ENCODE data around the gene SYT5. TPM values are rescaled to one million over a fixed set of nuclear protein-coding genes. Genes with fewer than 3 reads are reported as not detected.

Gene SYT5
- total RNA-seq: not detected

DNA sequence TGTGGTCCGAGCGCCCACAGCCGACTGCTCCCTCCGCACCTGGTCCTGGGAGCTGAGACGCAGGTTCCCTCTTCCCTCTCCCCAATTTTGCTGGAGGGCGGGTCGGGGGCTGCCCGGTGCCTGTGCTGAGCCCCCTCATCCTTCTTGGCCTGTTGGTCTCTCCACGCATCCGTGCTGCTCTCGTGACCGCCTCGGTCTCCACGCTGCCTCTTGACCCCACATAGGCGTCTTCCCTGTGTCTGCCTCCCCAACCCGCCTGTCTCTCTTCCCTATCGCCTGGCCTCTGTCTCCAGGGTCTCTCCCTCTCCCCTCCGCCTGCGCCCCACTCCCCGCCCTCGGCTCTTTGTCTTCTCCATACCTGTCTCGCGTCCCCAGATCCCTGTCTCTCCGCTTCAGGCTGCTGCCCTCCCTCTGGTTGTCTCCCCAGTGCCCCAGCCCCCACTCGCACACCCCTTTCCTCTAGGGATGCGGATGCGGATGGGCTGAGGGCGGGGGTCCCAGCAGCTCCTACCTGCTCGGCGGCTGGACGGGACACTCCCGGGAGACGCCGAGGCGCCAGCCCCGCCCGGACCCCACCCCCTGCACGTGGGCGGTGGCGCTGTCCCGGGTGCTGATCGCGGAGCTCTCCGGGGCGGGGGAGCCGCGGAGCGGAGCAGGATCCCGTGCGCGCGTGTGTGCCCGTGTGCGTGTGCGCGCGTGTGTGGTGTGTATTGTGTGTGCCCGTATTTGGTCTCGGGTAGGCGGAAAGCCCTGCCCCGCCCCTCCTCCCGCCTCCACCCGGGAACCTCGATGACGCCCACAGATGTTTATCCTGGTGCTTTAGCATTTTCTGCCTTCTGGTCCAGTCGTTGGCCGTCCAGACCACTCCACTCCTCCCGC lies at the start of gene SYT5:
Gene SYT5 (minus strand): TSS at position 684 of the 879 bp plus-strand sequence. CDS start 1,248 bp downstream, outside the sequence.
- H3K27me3 ChIP-seq: peaks cover 52% of the 10 kb centered on the region
- H3K9me3 ChIP-seq: no peaks in the 10 kb centered on the region
- 2% methylated on average over 37 to 44 of the region's 68 CpGs for WGBS, 2 donors
- H3K4me3 ChIP-seq (replicated peaks in 1 of 3): no peak within 1 kb of the TSS
- no peak within 1 kb of the TSS for H3K27ac ChIP-seq
- TF ChIP-seq, protein P1, sequence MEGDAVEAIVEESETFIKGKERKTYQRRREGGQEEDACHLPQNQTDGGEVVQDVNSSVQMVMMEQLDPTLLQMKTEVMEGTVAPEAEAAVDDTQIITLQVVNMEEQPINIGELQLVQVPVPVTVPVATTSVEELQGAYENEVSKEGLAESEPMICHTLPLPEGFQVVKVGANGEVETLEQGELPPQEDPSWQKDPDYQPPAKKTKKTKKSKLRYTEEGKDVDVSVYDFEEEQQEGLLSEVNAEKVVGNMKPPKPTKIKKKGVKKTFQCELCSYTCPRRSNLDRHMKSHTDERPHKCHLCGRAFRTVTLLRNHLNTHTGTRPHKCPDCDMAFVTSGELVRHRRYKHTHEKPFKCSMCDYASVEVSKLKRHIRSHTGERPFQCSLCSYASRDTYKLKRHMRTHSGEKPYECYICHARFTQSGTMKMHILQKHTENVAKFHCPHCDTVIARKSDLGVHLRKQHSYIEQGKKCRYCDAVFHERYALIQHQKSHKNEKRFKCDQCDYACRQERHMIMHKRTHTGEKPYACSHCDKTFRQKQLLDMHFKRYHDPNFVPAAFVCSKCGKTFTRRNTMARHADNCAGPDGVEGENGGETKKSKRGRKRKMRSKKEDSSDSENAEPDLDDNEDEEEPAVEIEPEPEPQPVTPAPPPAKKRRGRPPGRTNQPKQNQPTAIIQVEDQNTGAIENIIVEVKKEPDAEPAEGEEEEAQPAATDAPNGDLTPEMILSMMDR (IDR thresholded peaks at IDR 0.05): no peak
- no peak for TF ChIP-seq POLR2A (IDR thresholded peaks at IDR 0.05)
- intact Hi-C loops (cut with DNase I): no loop called here
- peaks cover 4 to 15% of the 10 kb centered on the region in 2 donors for H3K4me1 ChIP-seq
- H3K36me3 ChIP-seq: no peaks in the 10 kb centered on the region
- peak; percentile 21 to 29 for DNase-seq

DNA sequence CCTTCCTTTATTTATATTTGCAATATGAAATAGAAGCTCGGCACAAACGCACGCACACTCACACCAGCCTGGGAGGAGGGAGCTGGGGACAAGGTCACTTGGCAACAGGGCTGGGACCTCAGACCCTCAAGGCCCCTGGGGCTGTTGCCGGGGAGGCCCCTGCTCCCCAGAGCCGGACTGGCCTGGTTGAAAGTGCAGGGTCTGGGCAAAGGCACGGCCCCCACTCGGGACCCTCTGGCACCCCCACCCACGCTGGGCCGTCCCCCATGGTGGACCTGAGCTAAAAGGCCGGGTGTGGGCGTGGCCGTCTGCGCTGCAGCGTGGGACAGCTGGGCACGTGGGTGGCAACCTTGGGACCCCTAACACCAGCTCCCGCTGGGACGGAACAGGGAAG lies 49.7 kb upstream of the SYT5 start:
- TF ChIP-seq, protein P1 (IDR thresholded peaks at IDR 0.05): no peak
- no peak for TF ChIP-seq POLR2A (IDR thresholded peaks at IDR 0.05)
- Histone ChIP-seq H3K36me3 (peaks cover 19 to 39% of the 10 kb centered on the region in 2 donors), H3K4me1 (peaks cover 17 to 45% of the 10 kb centered on the region in 2 donors), H3K27ac (no peak overlapping the region), H3K4me3 (replicated peaks in 1 of 3) (no peak overlapping the region), H3K27me3 (no peaks in the 10 kb centered on the region), H3K9me3 (no peaks in the 10 kb centered on the region)
- intact Hi-C loops (cut with DNase I): no loop called here
- 88 to 93% methylated on average over 14 to 17 of the region's 17 CpGs for WGBS, 2 donors
- no peak for DNase-seq

DNA sequence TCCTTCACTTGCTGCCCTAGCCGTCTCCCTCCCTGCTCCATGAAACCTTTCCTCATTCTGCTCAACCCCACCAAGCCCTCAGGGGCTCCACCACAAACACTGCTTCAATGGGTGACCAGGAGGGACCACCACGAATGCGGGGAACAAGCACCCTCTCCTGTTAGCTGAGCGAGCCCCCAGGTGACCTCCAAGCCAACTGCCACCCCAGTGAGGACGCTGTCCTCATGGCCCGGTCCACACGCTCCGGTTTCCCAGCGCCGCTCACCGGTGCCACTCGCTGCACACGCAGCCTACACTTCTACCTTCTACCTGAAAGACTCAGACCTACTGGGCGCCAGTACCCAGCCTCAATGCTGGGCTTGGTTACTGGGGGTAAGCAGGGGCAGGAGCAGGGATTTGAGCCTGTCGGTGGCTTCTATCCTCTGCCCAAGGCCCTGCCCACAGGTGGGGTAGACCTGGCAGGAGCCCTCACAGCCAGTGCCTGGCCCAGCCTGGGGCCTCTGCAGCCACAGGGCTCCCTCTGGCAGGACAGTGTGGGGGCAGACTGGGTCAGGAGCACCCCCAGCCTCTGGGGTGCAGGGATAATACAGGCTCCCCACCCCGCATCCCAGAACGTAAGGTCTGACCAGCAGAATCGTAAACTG lies 49.2 kb upstream of the SYT5 start:
- TF ChIP-seq POLR2A (IDR thresholded peaks at IDR 0.05): no peak
- TF ChIP-seq, protein P1 (IDR thresholded peaks at IDR 0.05): no peak
- H3K4me3 ChIP-seq (replicated peaks in 1 of 3): no peak overlapping the region
- peaks cover 19 to 34% of the 10 kb centered on the region in 2 donors for H3K36me3 ChIP-seq
- H3K4me1 ChIP-seq: peaks cover 17 to 45% of the 10 kb centered on the region in 2 donors
- no peaks in the 10 kb centered on the region for H3K9me3 ChIP-seq
- no peak overlapping the region for H3K27ac ChIP-seq
- WGBS, 2 donors: 92 to 95% methylated on average over 6 to 18 of the region's 18 CpGs
- H3K27me3 ChIP-seq: no peaks in the 10 kb centered on the region
- intact Hi-C loops (cut with DNase I): no loop called here
- DNase-seq: no peak

DNA sequence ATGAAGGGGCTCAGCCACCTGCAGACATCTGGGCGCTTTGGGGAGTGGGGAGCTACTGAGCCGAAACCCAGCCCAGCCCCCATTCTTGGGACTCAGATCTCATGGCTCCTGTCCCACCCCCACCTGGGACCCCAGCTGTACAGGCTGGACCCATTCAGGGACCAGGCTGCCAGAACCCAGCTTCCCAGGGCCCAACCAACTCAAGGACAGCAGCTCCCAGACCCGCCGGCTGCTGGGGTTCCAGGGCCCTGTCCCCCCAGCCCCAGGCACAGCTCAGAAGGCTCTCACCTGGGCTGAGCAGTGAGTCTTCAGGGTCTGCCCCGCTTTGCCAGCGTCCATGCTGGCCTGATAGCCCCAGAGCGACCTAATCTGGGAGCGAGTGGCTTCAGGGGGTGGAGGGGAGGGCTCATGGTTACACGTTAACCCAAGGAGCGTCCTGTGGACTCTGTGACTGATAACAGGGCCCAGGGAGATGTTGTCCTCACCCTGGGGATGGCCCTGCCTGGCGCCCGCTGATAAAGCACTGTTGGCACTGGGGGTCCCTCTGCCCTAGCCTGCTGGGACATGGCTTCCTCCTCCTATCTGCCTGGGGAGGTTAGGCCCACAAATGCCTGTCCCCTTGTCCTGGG lies 48.4 kb upstream of the SYT5 start, which contains the start of gene TMEM86B:
Gene TMEM86B (minus strand): TSS at position 361 of the 629 bp plus-strand sequence. CDS start 22 bp downstream, at position 339.
- Histone ChIP-seq H3K27me3 (no peaks in the 10 kb centered on the region), H3K27ac (peak within 1 kb of the TSS in 2 of 3 donors; percentile 41 to 43), H3K36me3 (peaks cover 19 to 34% of the 10 kb centered on the region in 2 donors), H3K4me1 (peaks cover 17 to 45% of the 10 kb centered on the region in 2 donors), H3K9me3 (no peaks in the 10 kb centered on the region), H3K4me3 (replicated peaks in 1 of 3) (no peak within 1 kb of the TSS)
- TF ChIP-seq, protein P1 (IDR thresholded peaks at IDR 0.05): no peak
- no peak for TF ChIP-seq POLR2A (IDR thresholded peaks at IDR 0.05)
- no peak for DNase-seq
- 50 to 60% methylated on average over 2 to 3 of the region's 12 CpGs for WGBS, 2 donors
- intact Hi-C loops (cut with DNase I): no loop called here

All from thyroid gland (tissue), 4 donors.